ENCODE results near the gene USP48.

Gene USP48

GRCh38 chr1:21652937-21653743 is 129.8 kb downstream of the USP48 start:
- no peak for TF ChIP-seq CTCF (IDR thresholded peaks at IDR 0.05; ENCODE audit: low read depth, low read length)
- no peak overlapping the region for H3K4me3 ChIP-seq (ENCODE audit: low read depth, low read length)
- in situ Hi-C loops (cut with HindIII; ENCODE audit: low sequenced_read_pairs): no loop called here
- no peak for DNase-seq (ENCODE audit: low read depth, low spot score)

DNA sequence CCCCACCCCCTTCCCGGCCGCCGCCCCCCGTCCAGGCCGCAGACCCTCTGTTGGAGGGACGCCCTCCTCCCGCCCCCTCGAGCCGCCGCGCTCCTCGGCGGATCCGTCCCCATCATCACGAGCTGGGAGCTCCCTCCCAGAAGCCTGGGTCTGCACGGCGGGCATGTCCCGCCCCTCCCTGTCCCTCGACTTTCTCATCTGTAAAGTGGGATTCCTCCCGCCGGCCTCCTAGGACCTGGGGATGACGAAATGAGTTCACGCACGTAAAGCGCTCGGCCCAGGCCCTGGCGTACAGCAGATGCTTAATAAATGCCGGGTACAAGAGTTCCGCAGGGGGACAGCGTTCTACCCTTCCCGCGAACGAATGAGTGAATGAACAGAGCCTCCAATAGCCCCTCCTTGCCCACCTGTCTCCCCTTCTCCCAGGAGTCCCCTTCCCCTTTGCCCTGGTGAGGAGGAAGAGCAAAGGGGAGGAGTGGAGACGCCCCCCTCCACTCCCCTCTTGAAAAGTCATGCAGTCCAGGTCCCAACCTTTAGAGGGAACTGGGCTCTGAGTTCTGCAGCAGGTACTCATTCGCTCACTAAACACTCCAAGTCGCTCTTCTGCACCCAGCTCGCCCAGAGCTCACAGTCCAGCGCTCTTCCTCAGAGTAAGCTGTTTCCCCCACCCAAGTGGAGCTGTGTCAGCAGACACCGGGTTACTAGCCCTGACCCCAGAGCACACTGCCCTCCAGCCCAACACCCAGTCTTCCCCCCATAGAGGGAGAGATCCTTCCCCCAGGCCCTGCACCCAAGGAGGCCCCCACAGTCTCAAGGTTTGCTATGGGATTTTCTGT is 130.6 kb downstream of the USP48 start:
- in situ Hi-C loops (cut with HindIII; ENCODE audit: low sequenced_read_pairs): no loop called here
- no peak for TF ChIP-seq CTCF (IDR thresholded peaks at IDR 0.05; ENCODE audit: low read depth, low read length)
- H3K4me3 ChIP-seq (ENCODE audit: low read depth, low read length): no peak overlapping the region
- no peak for DNase-seq (ENCODE audit: low read depth, low spot score)

DNA sequence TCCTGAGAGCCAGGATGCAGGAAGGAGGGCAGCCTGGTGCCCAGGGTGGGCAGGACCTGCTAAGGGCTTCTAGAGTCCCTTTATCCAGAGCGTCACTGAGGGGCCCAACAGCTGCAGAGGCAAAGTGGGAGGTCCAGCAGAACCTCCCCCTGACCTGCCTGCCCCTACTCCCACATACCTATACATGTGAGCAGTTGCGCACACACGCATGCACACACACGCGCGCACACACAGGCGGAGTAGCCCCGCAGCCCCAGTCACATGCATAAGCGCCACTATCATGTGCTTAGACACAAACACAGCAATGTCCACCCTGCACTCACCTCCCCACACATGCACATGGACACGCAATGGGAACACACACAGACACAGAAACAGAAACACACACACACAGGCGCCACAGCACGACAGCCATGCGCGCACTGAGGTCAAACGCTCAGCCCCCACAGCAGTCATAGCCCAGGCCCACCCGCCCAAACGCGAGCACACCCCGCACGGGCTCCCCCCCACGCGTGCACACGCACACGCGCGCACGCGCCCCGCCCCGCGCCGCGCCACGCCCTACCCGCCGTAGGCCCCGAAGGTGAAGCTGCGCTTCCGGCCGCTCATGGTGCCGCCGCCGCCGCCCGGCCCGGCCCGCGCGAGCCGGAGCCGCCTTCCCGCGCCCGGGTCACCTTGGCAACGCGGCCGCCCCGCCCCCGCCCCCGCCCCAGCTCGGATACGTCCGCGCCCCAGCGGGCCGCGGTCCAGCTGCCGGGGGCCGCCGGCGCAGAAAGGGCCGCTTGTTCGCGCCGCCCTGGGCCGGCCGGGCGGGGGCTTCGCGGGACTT is 131.5 kb downstream of the USP48 start:
- peak overlapping the region; percentile 27 for H3K4me3 ChIP-seq (ENCODE audit: low read depth, low read length)
- TF ChIP-seq CTCF (IDR thresholded peaks at IDR 0.05; ENCODE audit: low read depth, low read length): no peak
- in situ Hi-C loops (cut with HindIII; ENCODE audit: low sequenced_read_pairs): no loop called here
- DNase-seq (ENCODE audit: low read depth, low spot score): no peak

DNA sequence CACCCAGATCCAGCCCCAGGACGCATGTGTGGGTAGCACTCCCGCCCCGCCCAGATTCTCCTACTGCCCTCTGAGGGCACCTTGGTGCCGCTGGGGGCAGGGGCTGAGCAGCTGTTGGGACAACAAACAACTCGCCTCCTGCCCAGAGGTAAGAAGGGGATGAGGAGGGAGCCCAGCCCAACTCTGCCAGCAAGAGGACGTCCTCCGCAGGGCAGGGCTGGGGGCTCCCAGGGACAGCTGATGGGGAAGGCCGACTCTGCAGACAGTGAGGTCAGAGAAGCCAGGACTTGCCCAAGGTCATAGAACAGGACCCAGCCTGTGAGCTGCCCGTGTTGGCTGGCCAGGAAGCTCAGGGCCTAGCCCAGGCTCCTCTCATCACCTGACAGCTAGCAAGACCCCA is 132.5 kb downstream of the USP48 start:
- no peak for TF ChIP-seq CTCF (IDR thresholded peaks at IDR 0.05; ENCODE audit: low read depth, low read length)
- in situ Hi-C loops (cut with HindIII; ENCODE audit: low sequenced_read_pairs): no loop called here

GRCh38 chr1:21649315-21649714 is 133.6 kb downstream of the USP48 start:
- DNase-seq (ENCODE audit: low read depth, low spot score): no peak
- no peak overlapping the region for H3K4me3 ChIP-seq (ENCODE audit: low read depth, low read length)
- in situ Hi-C loops (cut with HindIII; ENCODE audit: low sequenced_read_pairs): no loop called here
- no peak for TF ChIP-seq CTCF (IDR thresholded peaks at IDR 0.05; ENCODE audit: low read depth, low read length)

More for the DNA sequence above, 132.5 kb downstream of the USP48 start:
- no peak for DNase-seq (ENCODE audit: low read depth, low spot score)
- no peak overlapping the region for H3K4me3 ChIP-seq (ENCODE audit: low read depth, low read length)

- no peak for TF ChIP-seq CTCF (IDR thresholded peaks at IDR 0.05; ENCODE audit: low read depth, low read length)
- no peak overlapping the region for H3K4me3 ChIP-seq (ENCODE audit: low read depth, low read length)
- in situ Hi-C loops (cut with HindIII; ENCODE audit: low sequenced_read_pairs): no loop called here
- DNase-seq (ENCODE audit: low read depth, low spot score): no peak
Measured at GRCh38 chr1:21648791-21649190, 134.2 kb downstream of the USP48 start.

All from astrocyte of the spinal cord (primary cell).